ENCODE results near the gene HDAC4. TPM values are rescaled to one million over a fixed set of nuclear protein-coding genes. Genes with fewer than 3 reads are reported as not detected.

Gene HDAC4
- total and polyA plus RNA-seq, 4 donors, result 6.8 to 75.5 (median 30.2) TPM

- 89 to 90% methylated on average over 5 of the region's 5 CpGs for WGBS, 2 donors
- Histone ChIP-seq H3K27ac (ENCODE audit: low read depth in 1 of 2, low read length in 2 of 2) (no peak overlapping the region), H3K36me3 (ENCODE audit: control insufficient read depth in 1 of 2, insufficient read depth in 2 of 2, low read length in 1 of 2) (no peaks in the 10 kb centered on the region)
These were observed 298.6 kb downstream of the HDAC4 start for GRCh38 chr2:239102266-239102665.

GRCh38 chr2:239101807-239102206 lies 299.0 kb downstream of the HDAC4 start:
- DNase-seq (no peak), ATAC-seq (ENCODE audit: low FRiP score) (no peak)
- Histone ChIP-seq H3K27me3 (ENCODE audit: control insufficient read depth in 1 of 2, insufficient read depth in 2 of 2, low read length in 1 of 2) (no peaks in the 10 kb centered on the region), H3K27ac (ENCODE audit: low read depth in 1 of 2, low read length in 2 of 2) (no peak overlapping the region), H3K36me3 (ENCODE audit: control insufficient read depth in 1 of 2, insufficient read depth in 2 of 2, low read length in 1 of 2) (no peaks in the 10 kb centered on the region), H3K9me3 (ENCODE audit: control insufficient read depth, low read length) (no peaks in the 10 kb centered on the region), H3K4me1 (ENCODE audit: control insufficient read depth in 1 of 2, insufficient read depth in 2 of 2, low read length in 2 of 2) (no peaks in the 10 kb centered on the region), H3K4me3 (ENCODE audit: low read length in 2 of 2) (no peak overlapping the region)
- intact Hi-C loops (cut with DNase I), result no loop called here
- 90 to 95% methylated on average over 19 to 24 of the region's 24 CpGs for WGBS, 2 donors

More at GRCh38 chr2:239102266-239102665, 298.6 kb downstream of the HDAC4 start:
- DNase-seq (no peak), ATAC-seq (ENCODE audit: low FRiP score) (no peak)
- no peaks in the 10 kb centered on the region for H3K9me3 ChIP-seq (ENCODE audit: control insufficient read depth, low read length)
- H3K4me1 ChIP-seq (ENCODE audit: control insufficient read depth in 1 of 2, insufficient read depth in 2 of 2, low read length in 2 of 2), result no peaks in the 10 kb centered on the region
- intact Hi-C loops (cut with DNase I), result no loop called here
- H3K4me3 ChIP-seq (ENCODE audit: low read length in 2 of 2), result no peak overlapping the region
- no peaks in the 10 kb centered on the region for H3K27me3 ChIP-seq (ENCODE audit: control insufficient read depth in 1 of 2, insufficient read depth in 2 of 2, low read length in 1 of 2)

- WGBS, 2 donors, result 97 to 98% methylated on average over 15 of the region's 15 CpGs
- no peak for DNase-seq
- no peak for ATAC-seq (ENCODE audit: low FRiP score)
- Histone ChIP-seq H3K4me3 (ENCODE audit: low read length in 2 of 2) (no peak overlapping the region), H3K27ac (ENCODE audit: low read depth in 1 of 2, low read length in 2 of 2) (no peak overlapping the region), H3K27me3 (ENCODE audit: control insufficient read depth in 1 of 2, insufficient read depth in 2 of 2, low read length in 1 of 2) (no peaks in the 10 kb centered on the region), H3K9me3 (ENCODE audit: control insufficient read depth, low read length) (no peaks in the 10 kb centered on the region), H3K4me1 (ENCODE audit: control insufficient read depth in 1 of 2, insufficient read depth in 2 of 2, low read length in 2 of 2) (no peaks in the 10 kb centered on the region), H3K36me3 (ENCODE audit: control insufficient read depth in 1 of 2, insufficient read depth in 2 of 2, low read length in 1 of 2) (no peaks in the 10 kb centered on the region)
- intact Hi-C loops (cut with DNase I), result no loop called here
These were observed 299.7 kb downstream of the HDAC4 start for GRCh38 chr2:239101071-239101470.

GRCh38 chr2:239099474-239099873 lies 301.3 kb downstream of the HDAC4 start:
- no peak overlapping the region for H3K4me3 ChIP-seq (ENCODE audit: low read length in 2 of 2)
- no peaks in the 10 kb centered on the region for H3K36me3 ChIP-seq (ENCODE audit: control insufficient read depth in 1 of 2, insufficient read depth in 2 of 2, low read length in 1 of 2)
- intact Hi-C loops (cut with DNase I), result no loop called here
- H3K9me3 ChIP-seq (ENCODE audit: control insufficient read depth, low read length), result no peaks in the 10 kb centered on the region
- DNase-seq (no peak), ATAC-seq (ENCODE audit: low FRiP score) (no peak)
- no peaks in the 10 kb centered on the region for H3K27me3 ChIP-seq (ENCODE audit: control insufficient read depth in 1 of 2, insufficient read depth in 2 of 2, low read length in 1 of 2)
- no peaks in the 10 kb centered on the region for H3K4me1 ChIP-seq (ENCODE audit: control insufficient read depth in 1 of 2, insufficient read depth in 2 of 2, low read length in 2 of 2)
- no peak overlapping the region for H3K27ac ChIP-seq (ENCODE audit: low read depth in 1 of 2, low read length in 2 of 2)
- 96 to 97% methylated on average over 12 to 15 of the region's 15 CpGs for WGBS, 2 donors

- no peak for DNase-seq
- H3K36me3 ChIP-seq (ENCODE audit: control insufficient read depth in 1 of 2, insufficient read depth in 2 of 2, low read length in 1 of 2), result no peaks in the 10 kb centered on the region
- H3K4me3 ChIP-seq (ENCODE audit: low read length in 2 of 2), result no peak overlapping the region
- no peak overlapping the region for H3K27ac ChIP-seq (ENCODE audit: low read depth in 1 of 2, low read length in 2 of 2)
- H3K9me3 ChIP-seq (ENCODE audit: control insufficient read depth, low read length), result no peaks in the 10 kb centered on the region
- H3K27me3 ChIP-seq (ENCODE audit: control insufficient read depth in 1 of 2, insufficient read depth in 2 of 2, low read length in 1 of 2), result no peaks in the 10 kb centered on the region
- H3K4me1 ChIP-seq (ENCODE audit: control insufficient read depth in 1 of 2, insufficient read depth in 2 of 2, low read length in 2 of 2), result no peaks in the 10 kb centered on the region
- WGBS, 2 donors, result 80 to 88% methylated on average over 20 of the region's 20 CpGs
- intact Hi-C loops (cut with DNase I), result no loop called here
- no peak for ATAC-seq (ENCODE audit: low FRiP score)
These were observed 302.4 kb downstream of the HDAC4 start for GRCh38 chr2:239098288-239098970.

- Histone ChIP-seq H3K27ac (ENCODE audit: low read depth in 1 of 2, low read length in 2 of 2) (no peak overlapping the region), H3K36me3 (ENCODE audit: control insufficient read depth in 1 of 2, insufficient read depth in 2 of 2, low read length in 1 of 2) (no peaks in the 10 kb centered on the region), H3K4me3 (ENCODE audit: low read length in 2 of 2) (no peak overlapping the region), H3K4me1 (ENCODE audit: control insufficient read depth in 1 of 2, insufficient read depth in 2 of 2, low read length in 2 of 2) (no peaks in the 10 kb centered on the region), H3K27me3 (ENCODE audit: control insufficient read depth in 1 of 2, insufficient read depth in 2 of 2, low read length in 1 of 2) (no peaks in the 10 kb centered on the region), H3K9me3 (ENCODE audit: control insufficient read depth, low read length) (no peaks in the 10 kb centered on the region)
- no peak for DNase-seq
- 90 to 97% methylated on average over 12 of the region's 12 CpGs for WGBS, 2 donors
- intact Hi-C loops (cut with DNase I), result no loop called here
- ATAC-seq (ENCODE audit: low FRiP score), result no peak
These were observed 303.5 kb downstream of the HDAC4 start for GRCh38 chr2:239097428-239097696.

GRCh38 chr2:239096676-239097427 lies 304.0 kb downstream of the HDAC4 start:
- no peak overlapping the region for H3K4me3 ChIP-seq (ENCODE audit: low read length in 2 of 2)
- intact Hi-C loops (cut with DNase I), result no loop called here
- no peak for ATAC-seq (ENCODE audit: low FRiP score)
- no peak overlapping the region for H3K27ac ChIP-seq (ENCODE audit: low read depth in 1 of 2, low read length in 2 of 2)
- DNase-seq, result no peak
- H3K27me3 ChIP-seq (ENCODE audit: control insufficient read depth in 1 of 2, insufficient read depth in 2 of 2, low read length in 1 of 2), result no peaks in the 10 kb centered on the region
- no peaks in the 10 kb centered on the region for H3K36me3 ChIP-seq (ENCODE audit: control insufficient read depth in 1 of 2, insufficient read depth in 2 of 2, low read length in 1 of 2)
- no peaks in the 10 kb centered on the region for H3K4me1 ChIP-seq (ENCODE audit: control insufficient read depth in 1 of 2, insufficient read depth in 2 of 2, low read length in 2 of 2)
- H3K9me3 ChIP-seq (ENCODE audit: control insufficient read depth, low read length), result no peaks in the 10 kb centered on the region
- WGBS, 2 donors, result 87 to 92% methylated on average over 27 to 28 of the region's 28 CpGs

GRCh38 chr2:239095460-239096081 lies 305.2 kb downstream of the HDAC4 start:
- Histone ChIP-seq H3K4me1 (ENCODE audit: control insufficient read depth in 1 of 2, insufficient read depth in 2 of 2, low read length in 2 of 2) (no peaks in the 10 kb centered on the region), H3K27ac (ENCODE audit: low read depth in 1 of 2, low read length in 2 of 2) (no peak overlapping the region), H3K27me3 (ENCODE audit: control insufficient read depth in 1 of 2, insufficient read depth in 2 of 2, low read length in 1 of 2) (no peaks in the 10 kb centered on the region), H3K9me3 (ENCODE audit: control insufficient read depth, low read length) (no peaks in the 10 kb centered on the region), H3K4me3 (ENCODE audit: low read length in 2 of 2) (no peak overlapping the region), H3K36me3 (ENCODE audit: control insufficient read depth in 1 of 2, insufficient read depth in 2 of 2, low read length in 1 of 2) (no peaks in the 10 kb centered on the region)
- intact Hi-C loops (cut with DNase I), result no loop called here
- DNase-seq (no peak), ATAC-seq (ENCODE audit: low FRiP score) (no peak)
- 89 to 94% methylated on average over 20 of the region's 20 CpGs for WGBS, 2 donors

GRCh38 chr2:239094867-239095266 lies 306.0 kb downstream of the HDAC4 start:
- no peak overlapping the region for H3K27ac ChIP-seq (ENCODE audit: low read depth in 1 of 2, low read length in 2 of 2)
- ATAC-seq (ENCODE audit: low FRiP score) (no peak), DNase-seq (no peak)
- intact Hi-C loops (cut with DNase I), result no loop called here
- H3K27me3 ChIP-seq (ENCODE audit: control insufficient read depth in 1 of 2, insufficient read depth in 2 of 2, low read length in 1 of 2), result no peaks in the 10 kb centered on the region
- no peaks in the 10 kb centered on the region for H3K4me1 ChIP-seq (ENCODE audit: control insufficient read depth in 1 of 2, insufficient read depth in 2 of 2, low read length in 2 of 2)
- H3K9me3 ChIP-seq (ENCODE audit: control insufficient read depth, low read length), result no peaks in the 10 kb centered on the region
- 81 to 85% methylated on average over 17 of the region's 17 CpGs for WGBS, 2 donors
- no peak overlapping the region for H3K4me3 ChIP-seq (ENCODE audit: low read length in 2 of 2)
- no peaks in the 10 kb centered on the region for H3K36me3 ChIP-seq (ENCODE audit: control insufficient read depth in 1 of 2, insufficient read depth in 2 of 2, low read length in 1 of 2)
